CD14-positive monocyte (primary cell): ENCODE data around the gene BLM. TPM values are rescaled to one million over a fixed set of nuclear protein-coding genes. Genes with fewer than 3 reads are reported as not detected.

Experiments used
- DNase-seq, 3 donors: peaks; one replicate each; pipeline ENCODE4 v3.0.0-alpha.2; 2011 to 2022
- H2AFZ ChIP-seq: 2 replicates; pipeline ENCODE4 v1.6.0; 2012; ENCODE audit warnings: mild to moderate bottlenecking, low read depth, low read length, inconsistent platforms; ENCODE audit not compliant: insufficient read depth, poor library complexity, severe bottlenecking
- H3K27ac ChIP-seq, 2 donors: 1 replicate in 1 of 2; 2 replicates in 1 of 2; pipeline ENCODE4 v1.5.1; 2012 to 2013; ENCODE audit warnings: low read length in 2 of 2, control low read depth in 1 of 2, inconsistent platforms in 1 of 2, low read depth in 1 of 2, mild to moderate bottlenecking in 1 of 2
- H3K27me3 ChIP-seq, 2 donors: one replicate each; pipeline versions ENCODE4 v1.6.0 to v1.6.1; 2011 to 2013; ENCODE audit warnings: low read length in 2 of 2; ENCODE audit not compliant: control insufficient read depth in 2 of 2, insufficient read depth in 2 of 2
- H3K36me3 ChIP-seq, 2 donors: replicated peaks in 1 of 2; 1 replicate in 1 of 2; 2 replicates in 1 of 2; pipeline versions ENCODE4 v1.5.1 to v1.6.1; 2012 to 2013; ENCODE audit warnings: low read length in 2 of 2, control low read depth in 1 of 2, inconsistent platforms in 1 of 2, mild to moderate bottlenecking in 1 of 2; ENCODE audit not compliant: insufficient read depth in 2 of 2, control insufficient read depth in 1 of 2
- H3K4me1 ChIP-seq, 2 donors: 1 replicate in 1 of 2; 2 replicates in 1 of 2; pipeline versions ENCODE4 v1.5.1 to v1.6.1; 2012 to 2013; ENCODE audit warnings: low read length in 2 of 2, control low read depth in 1 of 2, inconsistent platforms in 1 of 2, mild to moderate bottlenecking in 1 of 2, moderate library complexity in 1 of 2; ENCODE audit not compliant: insufficient read depth in 2 of 2, control insufficient read depth in 1 of 2
- H3K4me2 ChIP-seq: replicated peaks from 2 replicates; pipeline ENCODE3; 2012; ENCODE audit warnings: low read length, moderate library complexity, mild to moderate bottlenecking; ENCODE audit not compliant: poor library complexity, severe bottlenecking; ENCODE audit errors: extremely low read depth
- H3K4me3 ChIP-seq, 3 experiments: fragments of 200-600 bp in 1 of 3; sonication (generic) in 1 of 3; replicated peaks in 1 of 3; 1 replicate in 2 of 3; 2 replicates in 1 of 3; pipeline ENCODE4 v1.5.1; 2011 to 2013; ENCODE audit warnings: low read length in 3 of 3, mild to moderate bottlenecking in 3 of 3, control low read depth in 2 of 3, low read depth in 2 of 3, inconsistent platforms in 1 of 3, moderate library complexity in 1 of 3
- H3K79me2 ChIP-seq: 2 replicates; pipeline ENCODE4 v1.6.0; 2012; ENCODE audit warnings: mild to moderate bottlenecking, control low read depth, inconsistent platforms, low read length, moderate library complexity; ENCODE audit not compliant: insufficient read depth
- H3K9ac ChIP-seq: 2 replicates; pipeline ENCODE4 v1.6.0; 2017; ENCODE audit warnings: low read length, mild to moderate bottlenecking; ENCODE audit not compliant: insufficient read depth, poor library complexity, severe bottlenecking
- H3K9me3 ChIP-seq, 2 donors: replicated peaks in 1 of 2; 1 replicate in 1 of 2; 2 replicates in 1 of 2; pipeline versions ENCODE4 v1.5.1 to v1.6.1; 2012 to 2013; ENCODE audit warnings: low read length in 2 of 2, control low read depth in 1 of 2; ENCODE audit not compliant: control insufficient read depth in 1 of 2, insufficient read depth in 1 of 2
- H4K20me1 ChIP-seq: 2 replicates; pipeline ENCODE4 v1.6.0; 2012; ENCODE audit warnings: mild to moderate bottlenecking, low read length, control low read depth, moderate library complexity; ENCODE audit not compliant: insufficient read depth
- H3K27ac Mint-ChIP-seq, 7 donors: one replicate each; pipeline ENCODE4 v1.8.0; 2020; ENCODE audit warnings: mild to moderate bottlenecking in 7 of 7, mixed read lengths in 7 of 7, moderate library complexity in 6 of 7, inconsistent platforms in 2 of 7
- H3K27me3 Mint-ChIP-seq, 3 donors: one replicate each; pipeline ENCODE4 v1.8.0; 2021 to 2022; ENCODE audit warnings: low read depth in 3 of 3, mild to moderate bottlenecking in 3 of 3, mixed read lengths in 3 of 3, moderate library complexity in 3 of 3, inconsistent platforms in 1 of 3
- H3K36me3 Mint-ChIP-seq, 2 donors: one replicate each; pipeline ENCODE4 v1.8.0; 2020; ENCODE audit warnings: mixed read lengths in 2 of 2, inconsistent platforms in 1 of 2, mild to moderate bottlenecking in 1 of 2
- H3K4me1 Mint-ChIP-seq: one replicate; pipeline ENCODE4 v1.8.0; 2020; ENCODE audit warnings: mild to moderate bottlenecking, mixed read lengths
- H3K4me3 Mint-ChIP-seq, 2 donors: one replicate each; pipeline ENCODE4 v1.8.0; 2020; ENCODE audit warnings: mild to moderate bottlenecking in 2 of 2, mixed read lengths in 2 of 2, moderate library complexity in 1 of 2
- H3K9me3 Mint-ChIP-seq, 7 donors: one replicate each; pipeline ENCODE4 v1.8.0; 2020 to 2022; ENCODE audit warnings: mixed read lengths in 7 of 7, mild to moderate bottlenecking in 6 of 7, moderate library complexity in 6 of 7, inconsistent platforms in 2 of 7
- CTCF ChIP-seq: fragments of 200-600 bp; IDR thresholded peaks from one replicate; pipeline ENCODE4 v1.8.0; 2022; ENCODE audit warnings: antibody characterized with exemption, mild to moderate bottlenecking
- WGBS: methylation state at CpG from one replicate; pipeline ENCODE4 v1.1.5; 2013; ENCODE audit warnings: missing lambda C conversion rate; ENCODE audit not compliant: insufficient coverage; 5-methylcytosine and 5-hydroxymethylcytosine counted together
- intact Hi-C, 2 donors: fragments of 100-400 bp; cut with micrococcal nuclease; formaldehyde crosslinking; loops; one replicate each; pipeline versions ENCODE4 v1.15.0 to v1.15.1; 2023
- polyA plus RNA-seq, 3 donors: library from polyadenylated mRNA; depleted of rRNA in 1 of 3; unstranded in 2 of 3; stranded (reverse) in 1 of 3; fragments of 300-500 nt in 2 of 3; fragments of >200 nt in 1 of 3; fragmentation: Illumina TruSeq in 2 of 3; gene quantifications; 1 replicate in 2 of 3; 2 replicates in 1 of 3; pipeline ENCODE4 v1.2.3, GENCODE V29; 2012 to 2021

The BLM gene
- polyA plus RNA-seq, 3 donors, result 0.69 to 2.3 (median 1.2) TPM

- H3K27me3 Mint-ChIP-seq, result no peaks in the 10 kb centered on the region
- WGBS, result 100% methylated on average over 4 of the region's 8 CpGs
- H3K9ac ChIP-seq, result no peak overlapping the region
- TF ChIP-seq CTCF, result no peak
- no peak for DNase-seq
- H2AFZ ChIP-seq, result no peak overlapping the region
- H3K4me3 ChIP-seq, result peak overlapping the region in 1 of 3 experiments; percentile 62
- H4K20me1 ChIP-seq, result no peaks in the 10 kb centered on the region
- peaks cover 16 to 49% of the 10 kb centered on the region in 2 donors for H3K4me1 ChIP-seq
- peaks cover 11 to 32% of the 10 kb centered on the region in 2 donors for H3K36me3 Mint-ChIP-seq
- H3K27ac ChIP-seq, result peak overlapping the region in 1 of 2 donors; percentile 68
- H3K4me3 Mint-ChIP-seq, result peak overlapping the region in 1 of 2 donors; percentile 90
- H3K4me2 ChIP-seq, result peak overlapping the region; percentile 55
- H3K27me3 ChIP-seq, result no peaks in the 10 kb centered on the region
- H3K36me3 ChIP-seq, result peaks cover 0 to 2% of the 10 kb centered on the region in 2 donors
- peaks cover 44% of the 10 kb centered on the region for H3K4me1 Mint-ChIP-seq
- no peaks in the 10 kb centered on the region for H3K9me3 Mint-ChIP-seq
- peaks cover 5% of the 10 kb centered on the region for H3K79me2 ChIP-seq
- peak overlapping the region in 2 of 7 donors; percentile 46 for H3K27ac Mint-ChIP-seq
- no peaks in the 10 kb centered on the region for H3K9me3 ChIP-seq
- intact Hi-C loops, result no loop called here
Measured at GRCh38 chr15:90807074-90807785, 90.1 kb downstream of the BLM start.

GRCh38 chr15:90807786-90808086 is 90.6 kb downstream of the BLM start:
- Histone ChIP-seq H4K20me1 (no peaks in the 10 kb centered on the region), H3K27me3 (no peaks in the 10 kb centered on the region), H3K4me2 (peak overlapping the region; percentile 55), H2AFZ (peak overlapping the region; percentile 58), H3K4me3 (peak overlapping the region in 2 of 3 experiments; percentile 23 to 62), H3K4me1 (peaks cover 21 to 54% of the 10 kb centered on the region in 2 donors), H3K79me2 (peaks cover 5% of the 10 kb centered on the region), H3K9me3 (no peaks in the 10 kb centered on the region), H3K9ac (no peak overlapping the region), H3K27ac (peak overlapping the region in 1 of 2 donors; percentile 68), H3K36me3 (peaks cover 0 to 2% of the 10 kb centered on the region in 2 donors)
- Mint-ChIP-seq H3K4me1 (peaks cover 49% of the 10 kb centered on the region), H3K9me3 (no peaks in the 10 kb centered on the region), H3K27ac (peak overlapping the region in 2 of 7 donors; percentile 82 to 87), H3K27me3 (no peaks in the 10 kb centered on the region), H3K36me3 (peaks cover 14 to 32% of the 10 kb centered on the region in 2 donors), H3K4me3 (peak overlapping the region in 1 of 2 donors; percentile 90)
- intact Hi-C loops, result no loop called here
- TF ChIP-seq CTCF, result no peak
- WGBS, result 75% methylated on average over 1 of the region's 2 CpGs
- peak in 1 of 3 donors; percentile 49 for DNase-seq
